ENCODE data around the gene CDH11. TPM values are rescaled to one million over a fixed set of nuclear protein-coding genes. Genes with fewer than 3 reads are reported as not detected.

The CDH11 gene
- polyA plus RNA-seq, 1 donor from 2014 or later: 22.9 TPM

GRCh38 chr16:65148804-65149203 lies 26.9 kb upstream of the CDH11 start:
- H3K9me3 ChIP-seq (ENCODE audit: low read length): no peaks in the 10 kb centered on the region
- no peak for TF ChIP-seq EP300 (conservative IDR thresholded peaks at IDR 0.05; ENCODE audit: poor library complexity, severe bottlenecking)
- no peak for TF ChIP-seq SMC3 (conservative IDR thresholded peaks at IDR 0.05; ENCODE audit: poor library complexity)
- no peak for TF ChIP-seq RAD21 (conservative IDR thresholded peaks at IDR 0.05)
- TF ChIP-seq, protein P1, sequence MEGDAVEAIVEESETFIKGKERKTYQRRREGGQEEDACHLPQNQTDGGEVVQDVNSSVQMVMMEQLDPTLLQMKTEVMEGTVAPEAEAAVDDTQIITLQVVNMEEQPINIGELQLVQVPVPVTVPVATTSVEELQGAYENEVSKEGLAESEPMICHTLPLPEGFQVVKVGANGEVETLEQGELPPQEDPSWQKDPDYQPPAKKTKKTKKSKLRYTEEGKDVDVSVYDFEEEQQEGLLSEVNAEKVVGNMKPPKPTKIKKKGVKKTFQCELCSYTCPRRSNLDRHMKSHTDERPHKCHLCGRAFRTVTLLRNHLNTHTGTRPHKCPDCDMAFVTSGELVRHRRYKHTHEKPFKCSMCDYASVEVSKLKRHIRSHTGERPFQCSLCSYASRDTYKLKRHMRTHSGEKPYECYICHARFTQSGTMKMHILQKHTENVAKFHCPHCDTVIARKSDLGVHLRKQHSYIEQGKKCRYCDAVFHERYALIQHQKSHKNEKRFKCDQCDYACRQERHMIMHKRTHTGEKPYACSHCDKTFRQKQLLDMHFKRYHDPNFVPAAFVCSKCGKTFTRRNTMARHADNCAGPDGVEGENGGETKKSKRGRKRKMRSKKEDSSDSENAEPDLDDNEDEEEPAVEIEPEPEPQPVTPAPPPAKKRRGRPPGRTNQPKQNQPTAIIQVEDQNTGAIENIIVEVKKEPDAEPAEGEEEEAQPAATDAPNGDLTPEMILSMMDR (IDR thresholded peaks at IDR 0.05; ENCODE audit: poor library complexity, severe bottlenecking): no peak
- TF ChIP-seq TAF1 (IDR thresholded peaks at IDR 0.05; ENCODE audit: low read depth): no peak
- no peak for TF ChIP-seq REST (IDR thresholded peaks at IDR 0.05; ENCODE audit: borderline replicate concordance)
- no peak for TF ChIP-seq POLR2AphosphoS5 (IDR thresholded peaks at IDR 0.05)
- TF ChIP-seq EZH2 (IDR thresholded peaks at IDR 0.05; ENCODE audit: borderline replicate concordance, insufficient read depth, low read length, poor library complexity, severe bottlenecking): no peak
- TF ChIP-seq MXI1 (conservative IDR thresholded peaks at IDR 0.05; ENCODE audit: poor library complexity, severe bottlenecking): no peak
- no peaks in the 10 kb centered on the region for H4K20me1 ChIP-seq (ENCODE audit: insufficient read depth)
- H3K27ac ChIP-seq (ENCODE audit: low read length): no peak overlapping the region
- H3K4me3 ChIP-seq (ENCODE audit: low read length): no peak overlapping the region
- no peak overlapping the region for H3K9ac ChIP-seq (ENCODE audit: low read length)
- no peaks in the 10 kb centered on the region for H3K9me2 ChIP-seq (ENCODE audit: insufficient read depth, low read length)
- H3K27me3 ChIP-seq (ENCODE audit: insufficient read depth, low read depth, low read length): no peaks in the 10 kb centered on the region
- no peak overlapping the region for H3K4me2 ChIP-seq (ENCODE audit: low read length)
- H3K79me2 ChIP-seq (replicated peaks; ENCODE audit: insufficient read depth, low read length): no peaks in the 10 kb centered on the region
- no peaks in the 10 kb centered on the region for H3K36me3 ChIP-seq (ENCODE audit: insufficient read depth, low read length)
- H3F3A ChIP-seq (ENCODE audit: insufficient read depth, low read length, poor library complexity, severe bottlenecking): no peaks in the 10 kb centered on the region
- H2AFZ ChIP-seq (ENCODE audit: low read depth, low read length): no peak overlapping the region

- Histone ChIP-seq H3K4me3 (ENCODE audit: low read length) (no peak overlapping the region), H2AFZ (ENCODE audit: low read depth, low read length) (no peak overlapping the region), H3K9me2 (ENCODE audit: insufficient read depth, low read length) (no peaks in the 10 kb centered on the region), H3F3A (ENCODE audit: insufficient read depth, low read length, poor library complexity, severe bottlenecking) (no peaks in the 10 kb centered on the region), H3K27me3 (ENCODE audit: insufficient read depth, low read depth, low read length) (no peaks in the 10 kb centered on the region), H3K9me3 (ENCODE audit: low read length) (no peaks in the 10 kb centered on the region), H3K36me3 (ENCODE audit: insufficient read depth, low read length) (no peaks in the 10 kb centered on the region), H3K79me2 (replicated peaks; ENCODE audit: insufficient read depth, low read length) (no peaks in the 10 kb centered on the region), H3K9ac (ENCODE audit: low read length) (no peak overlapping the region), H3K4me2 (ENCODE audit: low read length) (no peak overlapping the region), H3K27ac (ENCODE audit: low read length) (no peak overlapping the region), H4K20me1 (ENCODE audit: insufficient read depth) (no peaks in the 10 kb centered on the region)
- no peak for TF ChIP-seq POLR2AphosphoS5 (IDR thresholded peaks at IDR 0.05)
- TF ChIP-seq EZH2 (IDR thresholded peaks at IDR 0.05; ENCODE audit: borderline replicate concordance, insufficient read depth, low read length, poor library complexity, severe bottlenecking): no peak
- TF ChIP-seq REST (IDR thresholded peaks at IDR 0.05; ENCODE audit: borderline replicate concordance): no peak
- TF ChIP-seq, protein P1 (IDR thresholded peaks at IDR 0.05; ENCODE audit: poor library complexity, severe bottlenecking): no peak
- no peak for TF ChIP-seq MXI1 (conservative IDR thresholded peaks at IDR 0.05; ENCODE audit: poor library complexity, severe bottlenecking)
- no peak for TF ChIP-seq EP300 (conservative IDR thresholded peaks at IDR 0.05; ENCODE audit: poor library complexity, severe bottlenecking)
- TF ChIP-seq RAD21 (conservative IDR thresholded peaks at IDR 0.05): no peak
- no peak for TF ChIP-seq SMC3 (conservative IDR thresholded peaks at IDR 0.05; ENCODE audit: poor library complexity)
- no peak for TF ChIP-seq TAF1 (IDR thresholded peaks at IDR 0.05; ENCODE audit: low read depth)
Observed at GRCh38 chr16:65142276-65142675, 20.4 kb upstream of the CDH11 start.
